Stimulated activated CD4-positive, alpha-beta T cell treated with anti-CD3 and anti-CD28 coated beads, TNF-alpha, amount 100 ng/mL, for 4 hours (primary cell): ENCODE results near the gene ZNF697.

ENCODE experiments used
- DNase-seq, 3 experiments: peaks; one replicate each; pipeline ENCODE4 v3.0.0-alpha.2; 2020; ENCODE audit warnings: low read depth in 3 of 3

Gene ZNF697

DNA sequence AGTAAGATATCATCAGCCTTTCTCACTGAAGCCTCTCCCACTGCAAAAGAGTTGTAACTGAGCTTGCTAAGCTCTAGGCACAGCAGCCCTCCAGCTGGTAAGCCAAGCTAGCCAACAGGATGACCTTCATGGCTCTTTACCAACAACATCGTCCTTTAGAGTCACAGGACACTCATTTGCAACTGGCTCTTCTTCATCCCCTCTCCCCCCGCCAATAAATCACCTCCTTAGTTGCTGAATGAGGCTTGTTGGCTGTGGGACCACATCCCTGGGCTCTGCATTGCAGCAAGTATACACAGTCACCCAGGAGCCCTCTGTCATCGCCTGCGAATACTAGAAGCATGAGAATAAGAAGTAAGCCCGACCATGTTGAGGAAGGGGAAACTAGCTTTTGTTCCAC is 16.0 kb upstream of the ZNF697 start:
- DNase-seq = no peak

DNA sequence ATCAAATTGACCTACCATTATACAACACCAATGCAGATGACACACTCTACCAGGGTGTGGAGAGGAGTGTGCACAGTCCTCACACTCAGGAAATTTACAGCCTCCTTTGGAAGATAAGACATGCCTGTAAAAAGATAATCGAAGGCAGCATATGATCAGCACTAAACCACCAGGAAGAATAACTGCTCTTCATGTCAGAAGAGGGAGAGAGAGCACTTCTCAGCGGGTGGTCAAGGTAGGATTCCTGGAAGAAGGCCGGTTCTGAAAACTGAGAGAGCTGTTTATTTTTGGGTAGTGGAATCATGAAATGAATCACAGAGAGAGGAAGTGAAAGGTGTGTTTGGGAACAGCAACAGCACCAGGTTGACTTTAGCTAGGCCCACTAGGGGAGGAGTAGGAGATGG is 14.0 kb upstream of the ZNF697 start:
- DNase-seq = no peak

DNA sequence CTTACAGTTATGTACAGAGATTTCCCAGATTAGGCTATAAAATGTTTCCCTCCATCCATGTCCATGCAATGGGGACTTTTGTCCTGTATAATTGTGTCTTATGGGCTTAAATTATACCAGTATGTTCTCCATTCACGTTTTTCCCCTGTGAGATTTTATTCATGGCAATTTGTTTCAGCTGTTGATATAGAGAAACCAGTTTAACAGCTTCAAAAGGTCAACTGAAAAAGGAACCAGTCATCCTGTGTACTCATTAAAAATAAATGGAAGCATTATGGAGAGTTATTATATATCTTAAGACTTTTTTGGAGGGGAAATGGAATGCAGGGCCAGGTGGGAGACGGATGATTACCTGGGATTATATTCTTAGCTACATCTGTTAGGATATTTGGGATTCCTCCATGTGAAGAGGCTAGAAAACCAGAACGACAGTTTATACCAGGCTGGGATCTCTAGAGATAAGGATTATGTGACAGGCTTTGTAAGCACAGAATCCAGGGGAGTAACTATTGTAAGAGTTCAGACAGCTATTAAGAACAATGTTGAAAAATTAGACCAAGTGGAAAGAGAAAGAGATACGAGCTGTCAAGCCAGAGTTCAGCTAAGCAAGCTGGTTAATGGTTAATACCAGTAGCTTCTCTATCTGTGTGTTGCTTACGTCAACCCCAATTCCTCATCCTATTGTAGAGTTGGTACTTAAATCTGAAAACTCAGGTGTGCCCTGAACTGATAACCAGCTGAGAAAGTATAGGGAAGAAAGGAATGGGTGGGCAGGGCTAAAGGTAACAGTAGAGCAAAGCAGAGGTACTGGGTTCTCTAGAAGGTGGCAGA is 12.4 kb upstream of the ZNF697 start:
- DNase-seq = no peak

DNA sequence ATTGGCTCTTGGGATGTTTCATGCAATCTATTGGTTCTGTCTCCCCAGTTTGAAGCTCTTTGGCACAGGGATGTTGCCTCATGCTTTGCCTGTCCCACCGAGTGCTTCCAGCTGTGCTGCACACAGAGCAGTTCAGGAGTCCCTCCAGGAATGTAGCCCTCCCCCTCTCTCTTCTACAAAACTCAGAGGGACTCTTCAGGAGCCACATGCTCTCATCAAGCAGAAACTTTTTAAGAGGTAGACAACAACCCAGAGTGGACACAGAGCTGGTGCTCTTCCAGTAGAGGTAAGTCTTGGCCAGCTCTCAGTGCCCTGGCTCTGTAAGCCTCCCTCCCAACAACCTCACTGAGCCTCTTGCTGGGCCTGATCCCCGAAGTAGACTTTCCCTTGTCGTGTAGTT is 11.6 kb upstream of the ZNF697 start:
- no peak for DNase-seq

DNA sequence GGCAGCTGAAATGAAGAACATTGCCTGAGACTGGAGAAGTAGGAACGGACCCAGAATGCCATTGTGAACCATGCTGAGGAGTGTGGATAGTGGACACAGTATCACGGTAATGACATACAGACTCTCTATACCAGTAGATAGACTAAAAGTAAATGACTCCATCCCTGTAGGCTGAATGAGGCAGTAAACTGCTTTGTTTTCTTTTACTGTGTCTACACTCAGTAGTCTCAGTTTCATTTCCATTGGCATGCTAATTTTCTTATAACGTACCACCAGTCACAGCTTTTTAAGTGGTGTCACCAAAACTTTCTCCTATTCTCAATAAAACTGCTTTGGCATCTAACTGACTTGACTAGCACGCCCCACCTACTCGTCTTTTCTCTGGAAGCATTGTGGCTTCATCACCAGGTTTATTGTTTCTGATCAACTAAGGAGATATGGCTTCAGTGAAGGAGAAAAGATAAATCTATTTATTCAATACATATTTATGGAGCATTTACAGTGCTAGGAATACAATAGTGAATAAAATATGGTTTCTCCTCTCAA is 8.4 kb upstream of the ZNF697 start:
- DNase-seq = no peak

DNA sequence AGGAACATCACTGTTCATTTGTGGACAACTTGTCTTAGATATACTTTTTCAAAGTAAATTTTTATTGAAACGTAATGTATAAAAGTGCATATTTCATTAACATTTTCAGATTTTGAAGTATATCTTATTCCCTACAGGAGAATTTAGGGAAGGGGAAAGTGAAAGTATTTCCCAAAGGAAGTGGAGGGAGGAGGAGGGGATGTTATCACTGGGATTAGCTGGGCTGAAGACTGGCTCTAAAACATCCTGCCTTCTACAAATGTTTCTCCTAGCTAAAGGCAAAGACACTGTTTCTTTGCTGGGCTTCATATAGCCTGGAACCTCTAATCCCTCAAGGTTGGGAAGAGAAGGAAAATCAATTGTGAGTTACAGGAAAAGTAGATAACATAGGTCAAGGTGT is 7.1 kb upstream of the ZNF697 start:
- DNase-seq = no peak

DNA sequence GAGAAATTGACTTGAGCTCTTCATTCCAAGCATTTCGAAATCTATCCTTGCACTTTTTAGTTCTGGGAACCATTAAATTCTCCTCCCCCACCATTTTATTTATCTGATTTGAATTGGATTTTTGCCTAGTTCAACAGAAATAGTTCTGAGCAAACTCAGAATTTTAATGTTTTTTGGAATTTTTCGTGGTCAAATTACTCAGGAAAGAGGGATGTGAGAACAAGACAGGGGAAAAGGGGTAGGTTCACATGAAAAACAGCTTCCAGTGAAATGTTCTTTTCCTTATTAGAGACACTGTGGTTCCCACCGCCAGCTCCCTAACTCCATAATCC is 5.7 kb upstream of the ZNF697 start:
- DNase-seq = no peak

DNA sequence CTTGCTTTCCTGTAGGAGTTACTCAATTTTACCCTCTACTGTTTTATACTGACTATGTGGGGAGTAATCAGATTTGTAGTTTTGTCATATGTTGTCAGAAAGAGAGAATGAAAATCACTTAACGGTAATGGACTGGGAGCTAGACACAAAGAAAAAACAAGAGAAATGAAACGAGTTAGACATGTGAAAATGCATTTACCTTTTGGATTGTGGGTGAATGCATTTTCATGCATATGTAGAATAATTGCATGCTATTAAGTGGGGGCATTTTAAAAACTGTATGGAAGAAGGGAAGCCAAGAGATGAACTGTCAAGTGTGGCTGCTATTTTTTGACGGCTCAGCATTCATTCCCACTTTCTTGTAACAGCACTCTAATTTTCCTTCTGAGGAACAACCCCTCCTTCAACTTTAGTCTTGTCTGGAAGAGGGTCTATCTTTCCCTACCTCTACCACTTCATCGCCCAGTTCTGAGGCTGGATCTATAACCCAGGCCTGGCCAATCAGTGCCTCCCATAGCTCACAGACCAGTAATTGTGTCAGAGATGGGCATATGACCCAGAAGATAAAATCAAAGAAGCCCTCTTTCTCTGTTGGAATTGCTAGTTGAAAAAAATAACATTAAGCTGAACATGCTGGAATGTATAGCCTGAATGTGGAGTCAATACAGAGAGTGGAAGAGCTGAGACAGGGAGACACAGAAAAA is 5.2 kb upstream of the ZNF697 start:
- no peak for DNase-seq

DNA sequence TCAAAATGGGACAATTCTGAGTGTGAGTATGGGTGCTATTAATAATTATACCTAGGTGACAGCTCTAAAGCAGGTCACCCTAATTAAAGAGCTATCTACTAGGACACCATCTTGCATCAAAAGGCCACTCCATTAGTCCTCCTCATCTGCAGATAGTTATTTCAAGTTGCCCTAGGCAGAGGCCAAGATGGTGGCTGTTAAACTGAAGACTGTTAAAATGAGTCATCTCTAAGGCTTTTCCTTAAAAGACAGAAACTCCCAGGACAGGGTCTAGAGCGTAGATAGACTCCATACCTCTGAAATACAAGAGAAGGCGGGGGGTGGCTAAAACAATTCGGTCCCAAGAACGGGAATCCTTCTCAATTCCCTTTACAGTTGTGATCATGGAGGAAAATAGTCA is 4.5 kb upstream of the ZNF697 start:
- DNase-seq = no peak

DNA sequence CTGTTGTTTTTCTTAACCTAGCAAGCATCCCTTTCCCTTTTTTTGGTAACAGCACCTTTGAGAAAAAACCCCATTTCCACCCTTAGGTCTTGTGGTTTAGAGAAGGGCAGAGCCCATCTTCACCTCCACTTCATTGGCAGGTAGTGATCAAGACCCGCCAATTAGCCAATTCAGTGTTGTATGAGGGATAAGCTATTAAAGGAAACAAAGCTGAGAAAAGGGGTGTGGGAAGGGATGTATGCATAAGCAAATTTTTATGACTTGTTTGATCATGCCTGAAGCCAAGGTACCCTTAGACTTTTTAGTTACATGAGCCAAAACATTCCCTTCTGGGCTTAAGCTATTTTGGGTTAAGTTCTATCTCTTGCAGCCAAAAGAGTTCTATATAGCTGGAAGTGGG is 3.6 kb upstream of the ZNF697 start:
- no peak for DNase-seq

DNA sequence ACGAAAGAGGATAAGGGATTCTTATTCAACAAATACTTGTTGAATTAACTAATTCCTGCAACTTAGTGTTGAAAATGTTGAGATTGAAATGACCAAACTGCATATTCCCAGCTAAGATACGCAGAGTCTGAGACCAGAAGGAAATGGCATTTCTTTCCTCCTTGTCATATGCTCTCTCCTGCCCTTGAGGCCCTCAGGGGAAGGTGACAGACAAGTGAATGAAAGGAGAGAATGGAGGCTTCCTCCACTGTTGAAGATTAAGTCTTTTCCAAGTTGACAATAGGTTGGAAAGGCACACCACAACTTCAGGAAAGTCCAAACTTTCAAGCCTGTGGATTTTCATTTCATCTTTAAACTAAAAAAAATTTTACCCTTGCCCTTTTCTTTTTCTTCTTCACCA is 3.1 kb upstream of the ZNF697 start:
- no peak for DNase-seq

DNA sequence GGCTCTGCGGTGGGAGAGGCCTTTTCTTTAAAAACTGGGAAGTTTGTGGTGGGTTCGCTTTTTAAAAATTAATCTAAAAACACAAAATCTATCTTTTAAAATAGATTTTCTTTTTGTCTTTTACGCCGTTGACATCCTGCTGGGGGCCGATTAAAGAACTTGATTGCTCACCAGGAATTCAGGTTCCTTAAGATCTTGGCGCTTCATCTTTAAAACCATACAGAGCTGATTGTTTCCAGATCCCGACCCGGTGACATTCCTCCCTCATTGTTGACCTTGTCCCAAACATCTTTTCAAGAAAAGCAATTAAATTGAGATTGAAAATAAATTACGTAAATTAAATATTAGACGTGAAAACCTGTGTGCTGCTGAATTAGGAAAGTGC is 546 bp upstream of the ZNF697 start:
- no peak for DNase-seq

DNA sequence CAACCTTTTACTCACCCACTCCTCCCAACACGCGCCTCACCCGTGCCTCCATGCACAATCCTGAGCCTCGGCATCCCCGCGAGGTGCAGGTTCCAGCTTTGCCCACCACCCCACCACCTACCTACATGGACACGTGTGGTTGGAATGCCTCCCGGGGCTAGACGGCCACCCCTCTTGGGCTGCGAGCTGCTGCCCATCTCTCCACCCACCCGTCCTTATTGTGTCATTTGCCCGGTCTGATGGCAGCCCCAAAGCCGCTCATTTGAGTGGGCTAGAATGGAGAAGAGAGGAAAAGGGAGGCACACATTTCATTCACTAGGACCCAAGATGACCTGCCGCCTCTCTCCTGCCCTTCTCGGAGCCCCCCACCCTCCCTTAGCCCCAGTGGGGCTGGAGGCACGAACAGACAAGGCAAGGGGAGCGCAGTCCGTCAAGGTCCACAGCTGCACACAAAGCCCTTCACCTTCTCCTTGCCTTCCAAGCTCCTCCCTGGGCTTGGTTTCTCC is 785 bp downstream of the ZNF697 start:
- no peak for DNase-seq

DNA sequence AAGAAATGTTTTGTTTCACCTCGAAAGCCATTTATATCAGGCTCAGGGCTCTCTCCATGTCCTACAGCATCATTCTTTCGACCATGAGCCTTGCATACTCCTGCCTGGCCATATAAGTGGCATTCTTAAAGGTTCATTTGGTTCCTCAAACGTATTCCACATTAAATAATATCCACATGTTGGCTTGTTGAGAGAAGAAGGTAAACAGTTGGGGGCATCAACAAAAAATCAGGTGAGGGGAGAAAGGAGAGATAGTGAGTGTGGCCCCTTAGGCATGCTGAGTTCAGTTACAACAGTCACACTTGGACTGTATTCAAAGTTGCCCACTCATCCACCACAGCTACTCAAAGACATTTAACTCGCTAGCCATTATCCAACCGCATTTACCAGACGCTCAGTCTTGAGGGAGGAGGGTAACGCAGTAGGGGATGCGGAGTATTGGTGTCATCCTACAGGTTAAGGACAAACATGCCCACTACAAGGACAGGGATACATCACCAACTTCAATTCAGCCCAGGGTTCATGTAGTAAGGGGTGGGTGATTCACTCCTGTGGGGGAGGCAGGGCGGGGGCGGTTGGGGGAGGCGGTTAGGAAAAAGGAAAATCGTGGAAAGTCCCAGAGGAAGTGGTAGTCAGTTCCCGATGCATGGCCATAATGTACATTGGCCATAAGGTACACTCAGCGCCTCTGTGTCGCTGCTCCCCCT is 1.4 kb downstream of the ZNF697 start:
- DNase-seq = no peak

DNA sequence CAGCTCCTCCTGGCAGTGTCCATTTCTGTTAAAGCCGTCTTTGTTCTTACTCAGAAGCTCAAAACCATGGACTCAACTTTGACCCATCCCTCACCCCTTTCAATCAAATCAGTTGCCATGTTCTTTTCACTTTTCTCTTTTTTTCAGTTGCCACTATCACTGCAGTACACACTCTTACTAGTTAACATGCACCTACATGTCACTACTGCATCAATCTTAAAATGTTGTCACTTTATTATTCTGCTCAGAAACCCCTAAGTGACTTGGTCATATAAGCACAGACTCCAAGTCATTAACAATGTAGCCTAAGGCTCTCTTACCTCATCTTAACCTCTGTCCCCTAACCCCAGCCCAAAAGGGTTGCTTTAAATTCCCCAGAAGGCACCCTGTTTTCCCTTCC is 9.0 kb downstream of the ZNF697 start:
- no peak for DNase-seq

DNA sequence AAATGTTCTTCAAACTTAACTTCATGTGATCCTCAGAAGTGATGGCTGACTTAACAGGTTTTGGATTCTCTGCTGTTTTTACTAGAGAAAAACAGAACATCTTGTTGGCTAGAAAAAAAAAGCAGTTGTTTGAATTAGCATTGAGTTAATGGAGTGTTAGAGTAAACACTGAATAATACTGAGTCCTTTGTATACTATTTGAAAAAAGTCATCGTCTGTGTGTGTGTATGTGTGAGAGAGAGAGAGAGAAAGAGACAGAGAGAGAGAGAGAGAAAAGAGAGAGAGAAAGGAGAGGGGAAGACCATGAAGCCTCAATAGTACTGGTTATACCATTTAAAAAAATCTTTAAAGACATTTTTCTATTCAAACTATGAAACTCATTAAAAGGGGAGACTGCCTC is 10.4 kb downstream of the ZNF697 start:
- no peak for DNase-seq

DNA sequence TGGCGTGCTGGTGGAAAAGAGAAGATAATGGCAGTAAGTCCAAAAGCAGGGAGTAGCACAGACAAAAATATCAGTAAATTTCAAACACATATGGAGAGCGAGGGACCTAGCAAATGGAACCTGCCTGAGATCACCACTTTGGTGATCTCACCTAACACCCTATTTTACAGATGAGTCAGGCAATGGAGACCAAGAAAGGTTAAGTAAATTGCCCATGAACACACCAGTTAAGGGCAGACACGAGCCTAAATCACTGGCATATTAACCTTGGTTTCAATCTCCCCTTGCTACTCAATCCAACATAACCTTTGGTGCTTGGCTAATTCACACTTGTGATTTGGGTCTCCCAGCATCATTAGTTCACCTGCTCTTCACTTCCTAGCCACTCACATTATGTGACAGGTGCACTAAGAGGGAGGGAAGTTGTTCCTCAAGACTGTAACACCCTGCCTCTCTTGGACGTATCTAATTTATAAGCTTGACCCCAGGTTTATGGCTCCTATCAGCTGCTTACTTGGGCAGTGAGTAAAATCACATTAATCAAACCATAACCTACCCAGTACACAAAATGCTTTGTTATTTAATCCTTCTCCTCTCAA is 11.5 kb downstream of the ZNF697 start:
- no peak for DNase-seq

DNA sequence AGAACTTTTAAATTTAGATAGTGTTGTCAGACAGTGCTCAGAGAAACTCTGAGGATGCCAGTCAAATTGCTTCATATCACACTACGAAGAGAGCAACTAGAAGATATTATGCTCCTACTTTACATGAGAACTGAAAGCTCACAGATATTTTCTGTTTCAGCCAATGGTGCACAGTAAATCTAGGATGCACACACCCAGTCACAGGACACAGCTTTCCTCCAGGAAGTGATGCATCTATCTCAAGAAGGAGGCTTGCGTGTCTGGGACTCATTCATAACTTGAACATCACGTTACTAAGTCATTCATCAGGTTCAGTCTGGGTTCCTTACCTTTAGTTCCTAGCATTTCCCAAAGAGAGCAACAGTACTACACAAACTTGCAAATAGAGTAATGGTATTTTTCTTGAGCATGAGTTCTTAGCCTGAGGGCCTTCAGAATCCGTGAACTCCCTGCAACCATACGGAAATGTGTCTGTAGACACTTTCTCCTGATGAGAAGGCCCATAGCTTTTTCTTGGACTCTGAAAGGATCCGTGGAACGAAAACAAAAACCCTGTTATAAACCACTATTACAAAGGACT is 12.2 kb downstream of the ZNF697 start:
- DNase-seq = no peak

DNA sequence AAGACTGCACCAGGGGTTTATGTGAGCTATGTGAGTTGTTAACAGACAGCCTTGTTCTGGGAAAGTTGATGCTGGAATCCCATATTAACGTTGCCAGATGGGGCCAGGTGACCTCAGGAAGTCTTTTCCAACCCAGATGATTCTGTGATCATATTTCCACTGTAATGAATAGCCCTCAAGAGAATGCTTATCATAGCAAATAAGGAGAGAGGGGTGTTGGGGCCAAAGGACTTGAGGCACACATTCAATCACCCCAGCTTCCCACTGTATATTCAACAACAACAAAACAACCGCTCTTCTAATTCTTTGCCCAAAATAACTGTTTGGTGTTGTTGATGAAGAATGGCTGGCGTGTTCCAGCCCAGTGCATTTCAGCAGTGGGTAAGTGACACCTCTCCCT is 14.1 kb downstream of the ZNF697 start:
- DNase-seq = no peak

DNA sequence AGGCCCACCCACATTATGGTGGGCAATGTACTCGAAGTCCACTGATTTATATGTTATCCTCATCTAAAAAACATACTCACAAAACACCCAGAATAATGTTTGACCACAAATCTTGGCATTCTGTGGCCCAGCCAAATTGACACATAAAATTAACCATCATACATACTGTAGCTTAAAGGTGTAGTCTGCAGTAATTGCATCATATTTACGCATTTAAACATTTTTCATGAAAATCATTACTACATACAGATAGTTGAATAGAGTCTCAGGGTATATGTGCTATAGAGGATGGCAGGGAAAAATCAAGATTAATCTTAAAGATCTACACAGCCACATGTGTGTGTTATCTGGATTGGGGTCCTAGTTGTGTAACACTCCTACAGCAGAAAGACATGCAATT is 14.5 kb downstream of the ZNF697 start:
- DNase-seq = no peak

DNA sequence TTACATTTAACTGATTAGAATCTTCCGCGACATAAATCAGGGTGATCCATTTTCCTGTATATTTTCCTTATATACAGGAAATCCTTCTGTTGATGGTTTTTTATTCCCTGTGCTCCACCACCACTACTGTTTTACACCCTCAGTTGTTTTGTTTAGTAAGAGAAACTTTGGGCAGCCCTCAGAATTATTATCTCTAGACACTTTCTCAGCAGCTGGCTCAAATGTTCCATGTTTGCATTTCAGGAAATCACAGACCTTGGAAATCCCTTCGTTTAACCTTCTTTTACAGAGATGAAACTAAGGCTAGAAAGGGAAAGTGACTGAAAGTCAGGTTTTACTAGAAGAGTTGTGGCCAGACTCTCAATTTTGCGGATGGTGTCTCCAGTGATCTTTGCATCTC is 15.2 kb downstream of the ZNF697 start:
- DNase-seq = no peak

DNA sequence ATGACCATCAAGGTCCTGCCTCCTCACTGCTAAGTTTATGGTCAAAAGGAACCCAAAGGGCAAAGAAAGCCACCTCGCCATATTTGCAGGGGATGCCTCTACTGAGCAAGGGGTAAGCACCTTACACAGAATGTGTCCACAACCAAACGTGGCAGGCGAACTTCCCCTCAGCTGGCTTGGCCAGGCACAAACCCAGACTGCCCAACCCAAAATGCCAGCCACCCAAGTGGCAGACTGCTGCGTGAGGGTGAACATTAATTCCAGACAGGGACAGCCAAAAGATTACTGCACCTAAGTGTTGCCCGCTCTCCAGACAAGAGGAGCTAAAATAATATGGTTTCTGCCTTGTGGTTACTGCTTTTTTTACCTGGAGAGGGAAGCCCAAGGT is 16.0 kb downstream of the ZNF697 start:
- DNase-seq = no peak
